Memory B cell (primary cell): ENCODE measurements around the gene DCDC1.

Source experiments
- ATAC-seq: fragments of 150-1000 bp; cut with Tn5 transposase; 2 replicates; pipeline ENCODE4 v1.10.0; 2021; ENCODE audit warnings: low read depth, mild to moderate bottlenecking, moderate library complexity
- DNase-seq, 2 donors: peaks; one replicate each; pipeline ENCODE4 v3.0.0; 2022; ENCODE audit warnings: low spot score in 2 of 2
- H3K27ac Mint-ChIP-seq: one replicate; pipeline ENCODE4 v1.8.0; 2022; ENCODE audit warnings: mild to moderate bottlenecking, moderate library complexity, mixed read lengths
- H3K27me3 Mint-ChIP-seq: one replicate; pipeline ENCODE4 v1.8.0; 2022; ENCODE audit warnings: mixed read lengths
- H3K36me3 Mint-ChIP-seq: one replicate; pipeline ENCODE4 v1.8.0; 2022; ENCODE audit warnings: mild to moderate bottlenecking, mixed read lengths
- H3K4me1 Mint-ChIP-seq: one replicate; pipeline ENCODE4 v1.8.0; 2022; ENCODE audit warnings: mixed read lengths
- H3K4me3 Mint-ChIP-seq: one replicate; pipeline ENCODE4 v1.8.0; 2022; ENCODE audit warnings: mild to moderate bottlenecking, moderate library complexity, mixed read lengths
- H3K9me3 Mint-ChIP-seq: one replicate; pipeline ENCODE4 v1.8.0; 2022; ENCODE audit warnings: mixed read lengths

DCDC1 gene

DNA sequence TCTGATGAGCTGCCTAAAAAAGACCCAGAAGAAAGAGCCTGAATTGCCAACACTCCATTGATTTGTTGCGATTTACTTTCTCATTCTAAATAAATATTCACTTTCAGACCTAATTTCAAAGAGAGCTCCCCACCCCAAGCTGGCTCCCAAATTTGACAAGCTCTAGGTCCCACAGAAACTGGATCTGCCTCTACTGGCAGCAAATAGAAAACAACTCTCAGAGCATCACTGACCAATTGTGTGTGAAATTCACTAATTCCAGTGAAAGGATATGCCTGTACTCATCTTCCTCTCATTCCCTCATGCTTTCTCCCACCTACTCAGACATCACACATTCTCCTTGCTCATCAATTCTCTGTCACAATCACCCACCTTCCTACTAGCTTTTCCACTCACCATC lies 249.1 kb downstream of the DCDC1 start:
- H3K27ac Mint-ChIP-seq: no peak overlapping the region
- no peaks in the 10 kb centered on the region for H3K36me3 Mint-ChIP-seq
- ATAC-seq (no peak), DNase-seq (no peak)
- H3K4me3 Mint-ChIP-seq: no peak overlapping the region
- H3K9me3 Mint-ChIP-seq: peaks cover 6% of the 10 kb centered on the region
- peaks cover 2% of the 10 kb centered on the region for H3K27me3 Mint-ChIP-seq
- H3K4me1 Mint-ChIP-seq: no peaks in the 10 kb centered on the region

DNA sequence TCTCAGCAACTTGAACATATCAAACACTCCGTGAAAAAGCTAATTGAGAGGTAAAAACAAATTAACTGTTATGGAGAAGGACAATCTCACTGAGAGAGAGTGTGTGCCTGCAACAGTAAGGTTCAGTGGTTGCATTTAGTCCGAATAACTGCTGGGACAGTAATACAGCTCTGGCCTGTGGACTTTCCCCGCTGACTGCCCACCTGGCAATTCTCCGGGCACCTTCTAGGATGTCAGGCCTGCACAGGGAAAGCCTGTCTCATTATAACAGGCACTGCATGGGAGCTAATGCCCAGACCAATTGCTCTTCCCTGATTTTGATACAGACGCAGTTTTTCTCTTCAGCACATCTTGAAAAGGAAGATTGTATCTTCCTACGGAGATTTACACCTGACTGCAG lies 251.0 kb downstream of the DCDC1 start:
- Mint-ChIP-seq H3K36me3 (no peaks in the 10 kb centered on the region), H3K4me1 (no peaks in the 10 kb centered on the region), H3K4me3 (no peak overlapping the region), H3K9me3 (peaks cover 2% of the 10 kb centered on the region), H3K27me3 (peaks cover 5% of the 10 kb centered on the region), H3K27ac (no peak overlapping the region)
- DNase-seq (no peak), ATAC-seq (no peak)

DNA sequence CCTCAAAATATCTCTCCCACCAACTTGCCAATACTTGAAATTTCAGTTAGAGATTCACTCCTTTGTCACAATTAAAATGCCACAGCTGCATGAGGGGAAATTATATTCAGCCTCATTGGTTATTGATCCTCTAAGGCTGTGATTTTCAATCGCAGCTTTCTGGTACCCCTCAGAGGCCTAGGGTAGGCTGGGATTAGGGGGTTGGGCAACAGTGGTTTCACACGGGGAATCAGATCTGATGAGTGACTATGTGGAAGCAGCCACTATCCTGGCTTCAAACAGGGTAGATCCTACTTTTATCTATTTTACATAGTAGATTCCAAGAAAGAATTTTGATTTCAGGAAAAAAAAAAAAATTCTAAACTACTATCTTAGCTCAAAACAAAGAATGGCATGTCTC lies 252.5 kb downstream of the DCDC1 start:
- no peak for DNase-seq
- no peaks in the 10 kb centered on the region for H3K36me3 Mint-ChIP-seq
- H3K27ac Mint-ChIP-seq: no peak overlapping the region
- H3K4me1 Mint-ChIP-seq: no peaks in the 10 kb centered on the region
- no peaks in the 10 kb centered on the region for H3K9me3 Mint-ChIP-seq
- ATAC-seq: no peak
- no peak overlapping the region for H3K4me3 Mint-ChIP-seq
- H3K27me3 Mint-ChIP-seq: peaks cover 6% of the 10 kb centered on the region

DNA sequence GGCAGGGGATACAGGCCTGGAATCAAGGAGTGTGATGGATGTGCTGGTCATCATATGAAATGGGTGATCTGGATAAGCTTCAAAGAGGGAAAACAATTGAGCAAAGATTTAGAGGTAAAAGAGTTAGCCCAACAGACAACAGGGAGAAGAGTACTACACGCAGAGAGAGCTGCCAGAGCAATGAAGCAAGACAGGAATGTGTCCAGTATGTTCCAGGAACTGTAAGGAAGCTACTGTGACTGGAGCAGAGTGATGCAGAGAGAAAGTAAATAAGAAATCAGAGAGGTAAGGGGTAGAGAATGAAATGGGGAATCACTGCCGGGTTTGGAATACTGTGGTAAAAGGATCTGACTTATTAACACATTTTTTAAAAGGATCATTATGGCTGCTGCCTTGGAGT lies 255.1 kb downstream of the DCDC1 start:
- DNase-seq (no peak), ATAC-seq (no peak)
- H3K36me3 Mint-ChIP-seq: no peaks in the 10 kb centered on the region
- H3K27ac Mint-ChIP-seq: no peak overlapping the region
- no peaks in the 10 kb centered on the region for H3K4me1 Mint-ChIP-seq
- H3K4me3 Mint-ChIP-seq: no peak overlapping the region
- H3K9me3 Mint-ChIP-seq: no peaks in the 10 kb centered on the region
- peaks cover 6% of the 10 kb centered on the region for H3K27me3 Mint-ChIP-seq

DNA sequence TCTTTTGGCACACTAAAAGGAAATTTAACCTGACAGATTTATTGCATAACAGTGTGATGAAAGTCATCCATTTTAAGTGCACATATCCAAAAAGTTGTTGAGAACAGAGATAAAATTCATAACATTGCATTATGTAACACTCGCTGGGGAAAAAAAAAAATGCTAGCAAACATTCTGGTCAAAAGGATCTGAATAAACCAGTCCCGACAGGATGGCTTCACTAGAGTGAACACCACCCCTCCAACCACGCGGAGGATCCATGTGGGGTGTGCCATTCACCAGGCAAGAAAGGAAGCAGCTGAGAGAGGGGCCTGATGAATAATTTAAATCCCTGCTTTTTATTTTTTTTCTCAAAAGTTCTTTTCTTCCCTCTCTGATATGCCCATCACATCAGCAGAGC lies 258.7 kb downstream of the DCDC1 start:
- no peak overlapping the region for H3K4me3 Mint-ChIP-seq
- no peaks in the 10 kb centered on the region for H3K9me3 Mint-ChIP-seq
- H3K4me1 Mint-ChIP-seq: no peaks in the 10 kb centered on the region
- DNase-seq (no peak), ATAC-seq (no peak)
- peaks cover 6% of the 10 kb centered on the region for H3K27me3 Mint-ChIP-seq
- no peak overlapping the region for H3K27ac Mint-ChIP-seq
- no peaks in the 10 kb centered on the region for H3K36me3 Mint-ChIP-seq

DNA sequence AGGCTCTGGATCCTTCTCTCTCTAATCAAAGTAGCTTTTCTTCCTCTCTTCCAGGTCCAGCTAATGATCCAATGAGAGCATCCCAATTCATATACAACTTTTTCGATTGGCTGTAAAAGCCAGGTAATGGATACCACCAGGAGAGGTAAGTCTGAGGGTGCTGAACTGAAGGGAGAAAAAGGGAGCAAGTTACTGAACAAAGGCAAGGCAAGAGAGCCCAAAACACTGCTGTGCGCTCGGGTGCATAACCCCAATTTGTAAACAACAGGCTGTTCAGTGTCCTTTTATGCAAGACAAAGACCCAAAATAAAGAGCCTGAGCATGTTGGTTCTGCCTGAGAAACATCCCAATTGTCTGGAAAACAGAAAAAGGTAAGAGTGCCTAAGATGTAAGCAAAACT lies 260.1 kb downstream of the DCDC1 start:
- peaks cover 4% of the 10 kb centered on the region for H3K27me3 Mint-ChIP-seq
- DNase-seq: no peak
- no peak overlapping the region for H3K27ac Mint-ChIP-seq
- no peak for ATAC-seq
- no peaks in the 10 kb centered on the region for H3K36me3 Mint-ChIP-seq
- H3K4me1 Mint-ChIP-seq: no peaks in the 10 kb centered on the region
- H3K9me3 Mint-ChIP-seq: no peaks in the 10 kb centered on the region
- H3K4me3 Mint-ChIP-seq: no peak overlapping the region

DNA sequence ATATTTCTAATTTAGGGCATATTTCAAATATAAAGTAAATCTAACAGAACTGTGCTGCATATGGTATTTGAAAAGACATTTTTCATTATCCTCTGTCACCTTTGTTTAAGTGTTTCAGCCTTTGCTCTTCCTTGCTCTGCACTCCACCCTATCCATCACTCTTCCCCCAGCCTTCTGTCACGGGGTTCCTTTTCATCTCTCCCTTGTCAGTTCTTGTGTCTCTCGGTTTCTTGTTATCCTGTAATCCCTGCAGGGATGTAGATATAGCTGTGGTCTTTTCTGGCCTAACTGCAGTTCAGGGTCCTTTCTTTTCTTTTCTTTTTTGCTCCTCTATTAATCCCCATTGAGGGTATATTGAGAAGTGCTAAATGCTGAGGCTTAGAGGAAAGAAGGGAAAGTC lies 261.9 kb downstream of the DCDC1 start:
- no peaks in the 10 kb centered on the region for H3K9me3 Mint-ChIP-seq
- no peaks in the 10 kb centered on the region for H3K36me3 Mint-ChIP-seq
- no peak for DNase-seq
- no peaks in the 10 kb centered on the region for H3K27me3 Mint-ChIP-seq
- no peak overlapping the region for H3K27ac Mint-ChIP-seq
- no peak for ATAC-seq
- no peaks in the 10 kb centered on the region for H3K4me1 Mint-ChIP-seq
- no peak overlapping the region for H3K4me3 Mint-ChIP-seq

DNA sequence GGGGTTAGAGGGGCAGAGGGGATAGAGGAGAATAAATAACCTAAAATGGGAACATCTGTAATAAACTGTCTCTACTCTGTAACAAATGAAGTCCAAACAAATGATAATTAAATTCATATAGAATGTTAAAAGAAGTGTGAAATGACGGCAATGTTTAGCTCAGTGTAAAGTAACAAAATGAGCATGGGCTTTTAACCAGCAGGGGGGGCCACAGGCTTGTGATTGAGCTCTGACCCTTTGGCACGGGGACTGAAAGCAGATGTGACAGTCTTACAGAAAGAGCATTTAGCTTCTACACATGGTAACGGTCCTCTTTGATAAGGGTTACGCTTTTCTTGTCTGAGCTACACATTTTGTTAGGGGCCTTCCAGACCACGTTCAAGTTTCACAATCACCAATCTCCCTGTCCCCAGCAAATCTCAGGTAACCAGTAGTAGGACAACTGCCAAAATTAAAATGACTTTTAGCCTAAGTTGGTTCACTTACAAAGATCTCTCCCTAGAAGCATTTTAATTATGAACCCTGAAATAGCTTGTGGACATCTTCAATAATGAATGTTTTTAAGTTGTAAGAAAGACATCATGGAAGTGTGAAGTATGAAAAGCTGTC lies 262.5 kb downstream of the DCDC1 start:
- Mint-ChIP-seq H3K27ac (no peak overlapping the region), H3K36me3 (no peaks in the 10 kb centered on the region), H3K4me3 (no peak overlapping the region), H3K27me3 (no peaks in the 10 kb centered on the region), H3K4me1 (no peaks in the 10 kb centered on the region), H3K9me3 (no peaks in the 10 kb centered on the region)
- peak; percentile 53 for ATAC-seq
- DNase-seq: peak; percentile 19 to 20

DNA sequence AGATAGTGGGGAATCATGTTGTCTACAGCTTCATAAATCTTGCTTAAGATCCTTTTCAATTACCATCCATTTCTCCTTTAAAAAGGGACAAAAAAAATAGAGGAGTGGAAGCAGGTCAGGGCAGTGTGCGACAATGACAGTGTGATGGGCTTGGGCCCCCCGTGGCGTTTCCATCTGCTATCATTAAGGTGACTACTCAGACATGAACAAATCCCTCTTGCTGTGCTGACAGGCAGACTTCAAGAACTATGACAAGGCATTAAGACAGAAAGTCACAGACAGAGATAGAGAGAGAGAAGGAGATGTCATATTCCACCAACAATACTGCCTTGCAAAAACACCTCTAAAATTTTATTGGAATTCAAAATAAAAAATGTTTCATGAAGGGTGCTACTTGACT lies 263.2 kb downstream of the DCDC1 start:
- DNase-seq (no peak), ATAC-seq (no peak)
- Mint-ChIP-seq H3K27me3 (no peaks in the 10 kb centered on the region), H3K4me1 (no peaks in the 10 kb centered on the region), H3K36me3 (no peaks in the 10 kb centered on the region), H3K4me3 (no peak overlapping the region), H3K27ac (no peak overlapping the region), H3K9me3 (no peaks in the 10 kb centered on the region)

DNA sequence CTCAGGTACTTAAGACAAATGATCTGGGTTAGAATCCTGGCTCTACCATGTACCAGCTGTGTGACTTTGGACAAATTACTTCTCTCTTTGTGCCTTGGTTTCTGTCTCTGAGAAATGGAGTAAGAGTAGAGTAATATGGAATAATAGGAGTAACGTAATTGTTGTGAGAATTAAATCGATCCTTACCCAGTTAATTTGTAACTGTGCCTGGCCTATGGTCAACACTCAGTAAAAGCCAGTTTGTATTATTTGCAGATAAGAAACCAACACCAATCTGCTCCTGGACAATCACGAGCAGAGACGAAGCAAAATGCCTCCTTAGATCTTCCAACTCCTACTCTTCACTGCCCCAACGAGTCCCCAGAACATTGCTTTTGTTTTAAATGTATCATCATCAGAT lies 266.7 kb downstream of the DCDC1 start:
- H3K36me3 Mint-ChIP-seq: no peaks in the 10 kb centered on the region
- no peaks in the 10 kb centered on the region for H3K4me1 Mint-ChIP-seq
- no peak for DNase-seq
- no peak for ATAC-seq
- H3K27ac Mint-ChIP-seq: no peak overlapping the region
- H3K4me3 Mint-ChIP-seq: no peak overlapping the region
- H3K9me3 Mint-ChIP-seq: peaks cover 1% of the 10 kb centered on the region
- peaks cover 3% of the 10 kb centered on the region for H3K27me3 Mint-ChIP-seq

DNA sequence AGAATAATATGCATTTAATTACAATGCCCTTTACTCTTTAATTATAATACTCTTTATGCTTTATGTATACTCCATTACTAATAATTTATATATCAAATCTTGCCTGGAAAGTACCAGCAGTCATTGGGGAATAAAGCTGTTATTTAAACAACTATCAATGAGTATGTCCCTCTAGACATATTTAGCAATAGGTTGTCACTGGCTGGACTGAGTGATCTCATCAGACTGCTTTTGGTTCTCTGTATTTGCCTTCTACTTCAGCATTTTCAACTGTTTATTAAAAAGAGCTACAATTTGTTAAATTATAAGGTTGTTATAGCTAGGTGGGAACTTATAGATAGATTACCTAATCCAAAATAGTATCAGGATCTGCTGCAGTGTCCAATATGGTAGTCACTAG lies 267.2 kb downstream of the DCDC1 start:
- Mint-ChIP-seq H3K4me1 (no peaks in the 10 kb centered on the region), H3K9me3 (peaks cover 1% of the 10 kb centered on the region), H3K27ac (no peak overlapping the region), H3K27me3 (peaks cover 3% of the 10 kb centered on the region), H3K36me3 (no peaks in the 10 kb centered on the region), H3K4me3 (no peak overlapping the region)
- ATAC-seq (no peak), DNase-seq (no peak)

DNA sequence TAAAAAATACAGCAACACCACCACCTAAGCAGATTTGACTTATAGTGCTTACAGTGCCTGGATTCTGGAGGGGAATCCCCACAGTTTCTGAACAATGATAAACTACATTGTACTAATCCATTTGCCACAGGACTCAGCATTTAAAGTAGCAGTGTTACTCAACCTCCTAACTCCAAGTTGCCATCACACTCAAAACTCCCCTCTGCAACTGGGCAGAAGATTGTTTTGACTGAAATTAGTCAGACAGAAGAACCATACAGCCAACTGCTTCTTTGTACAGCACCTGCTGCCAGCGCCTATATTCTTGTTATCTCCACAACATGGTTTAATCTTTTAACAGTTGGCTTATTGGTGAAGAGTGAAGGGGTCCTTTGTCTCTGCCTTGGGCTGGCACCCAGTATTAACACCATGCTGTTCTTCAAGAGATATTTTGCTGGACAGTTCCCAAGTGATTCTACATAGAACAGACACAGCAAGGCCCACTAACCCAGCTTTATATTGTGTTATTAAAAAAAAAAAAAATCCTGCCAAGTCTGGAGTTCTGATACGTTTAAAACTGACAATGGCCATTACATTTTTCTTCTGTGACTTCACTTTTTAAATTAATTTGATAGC lies 273.2 kb downstream of the DCDC1 start:
- DNase-seq: no peak
- Mint-ChIP-seq H3K4me1 (no peaks in the 10 kb centered on the region), H3K36me3 (no peaks in the 10 kb centered on the region), H3K27me3 (peaks cover 3% of the 10 kb centered on the region), H3K27ac (no peak overlapping the region), H3K9me3 (peaks cover 1% of the 10 kb centered on the region), H3K4me3 (no peak overlapping the region)
- ATAC-seq: no peak

DNA sequence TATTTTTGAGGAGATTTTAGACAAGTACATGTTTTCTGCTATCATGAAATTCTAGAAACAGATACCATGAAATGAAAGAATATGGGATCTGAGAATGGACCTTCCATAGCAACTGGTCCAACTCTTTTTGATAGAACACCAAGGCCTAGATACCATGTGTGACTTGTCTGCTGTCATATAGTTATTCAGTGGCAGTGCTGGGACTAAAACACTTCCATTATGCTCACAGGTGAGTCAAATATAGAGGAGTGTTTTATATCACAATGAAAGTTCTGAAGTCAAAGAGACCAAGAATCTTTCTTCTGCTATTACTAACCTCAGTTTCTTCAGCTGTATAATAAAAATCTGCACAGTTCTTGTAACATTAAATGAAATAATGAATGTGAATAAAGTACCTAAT lies 276.9 kb downstream of the DCDC1 start:
- H3K27me3 Mint-ChIP-seq: no peaks in the 10 kb centered on the region
- no peak overlapping the region for H3K4me3 Mint-ChIP-seq
- H3K9me3 Mint-ChIP-seq: peaks cover 13% of the 10 kb centered on the region
- ATAC-seq (no peak), DNase-seq (no peak)
- H3K27ac Mint-ChIP-seq: no peak overlapping the region
- H3K36me3 Mint-ChIP-seq: no peaks in the 10 kb centered on the region
- no peaks in the 10 kb centered on the region for H3K4me1 Mint-ChIP-seq

DNA sequence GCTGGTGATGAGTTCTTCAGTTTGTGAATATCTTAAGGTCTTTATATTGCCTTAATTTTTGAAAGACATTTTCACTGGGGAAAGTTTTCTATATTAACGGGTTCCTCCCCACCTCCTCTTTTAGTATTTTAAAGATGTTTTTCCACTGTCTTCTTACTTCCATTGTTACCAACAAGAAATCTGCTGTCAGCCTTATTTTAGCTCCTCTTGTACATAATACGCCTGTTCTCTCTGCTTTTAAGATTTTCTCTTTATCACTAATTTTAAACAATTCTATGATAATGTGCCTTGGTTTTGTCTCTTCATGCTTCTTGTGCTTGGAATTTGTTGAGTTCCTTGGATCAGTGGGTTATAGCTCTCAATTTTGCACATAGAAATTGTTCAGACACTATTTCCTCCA lies 280.4 kb downstream of the DCDC1 start:
- no peaks in the 10 kb centered on the region for H3K27me3 Mint-ChIP-seq
- no peak overlapping the region for H3K4me3 Mint-ChIP-seq
- no peaks in the 10 kb centered on the region for H3K36me3 Mint-ChIP-seq
- H3K9me3 Mint-ChIP-seq: peaks cover 13% of the 10 kb centered on the region
- ATAC-seq (no peak), DNase-seq (no peak)
- no peaks in the 10 kb centered on the region for H3K4me1 Mint-ChIP-seq
- no peak overlapping the region for H3K27ac Mint-ChIP-seq

DNA sequence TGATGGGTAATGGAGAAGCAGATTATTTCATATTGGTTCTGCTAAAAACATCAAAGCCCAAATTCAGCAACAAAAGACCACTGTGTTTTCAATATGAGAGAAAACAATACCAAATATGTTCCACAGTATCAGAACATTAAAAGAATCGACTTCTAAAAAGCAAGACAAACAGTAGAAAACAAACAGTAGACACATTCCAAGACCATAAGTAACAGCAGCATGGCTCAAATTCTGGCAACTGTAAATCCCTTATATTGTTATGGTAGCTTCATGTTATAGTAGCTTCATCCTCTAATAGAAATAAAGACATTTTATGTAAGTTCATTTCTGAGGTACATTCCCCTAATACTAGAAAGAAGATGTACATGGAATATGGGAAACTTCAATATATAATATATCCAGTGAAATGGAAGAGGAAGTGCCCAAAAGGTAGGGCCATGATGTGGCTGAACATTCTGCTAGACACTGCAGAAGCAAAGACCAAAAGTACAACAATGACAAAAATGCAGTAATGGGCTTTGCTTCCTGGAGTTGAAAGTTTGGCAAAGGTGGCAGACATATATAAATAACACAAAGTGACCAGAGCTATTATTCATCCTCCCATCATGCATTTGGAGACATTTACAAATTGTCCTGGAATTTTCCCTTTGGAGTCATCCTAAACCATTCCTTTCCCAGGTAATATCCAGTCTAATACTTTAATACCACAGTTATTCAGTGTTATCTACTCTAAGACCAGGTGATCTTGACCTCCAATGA lies 299.9 kb downstream of the DCDC1 start:
- no peak for ATAC-seq
- no peaks in the 10 kb centered on the region for H3K36me3 Mint-ChIP-seq
- no peak overlapping the region for H3K4me3 Mint-ChIP-seq
- no peaks in the 10 kb centered on the region for H3K4me1 Mint-ChIP-seq
- no peaks in the 10 kb centered on the region for H3K9me3 Mint-ChIP-seq
- no peak for DNase-seq
- H3K27ac Mint-ChIP-seq: no peak overlapping the region
- no peaks in the 10 kb centered on the region for H3K27me3 Mint-ChIP-seq
